HG03558 (cell line): Measurements from ENCODE around the gene BTNL3.
"Not testable (repeated sequence)": the region's sequence is repeated elsewhere in the genome, so short reads cannot be mapped to it uniquely, and the experiment has no call there.

Source experiments
- ATAC-seq: cut with Tn5 transposase; IDR thresholded peaks from one replicate; pipeline ENCODE4 v1.9.1; 2021; ENCODE audit warnings: moderate number of reproducible peaks; ENCODE audit not compliant: unreplicated experiment; ENCODE audit errors: extremely low read depth

Gene BTNL3

GRCh38 chr5:181044662-181045305 lies 56.1 kb downstream of the BTNL3 start:
- ATAC-seq = no peak

DNA sequence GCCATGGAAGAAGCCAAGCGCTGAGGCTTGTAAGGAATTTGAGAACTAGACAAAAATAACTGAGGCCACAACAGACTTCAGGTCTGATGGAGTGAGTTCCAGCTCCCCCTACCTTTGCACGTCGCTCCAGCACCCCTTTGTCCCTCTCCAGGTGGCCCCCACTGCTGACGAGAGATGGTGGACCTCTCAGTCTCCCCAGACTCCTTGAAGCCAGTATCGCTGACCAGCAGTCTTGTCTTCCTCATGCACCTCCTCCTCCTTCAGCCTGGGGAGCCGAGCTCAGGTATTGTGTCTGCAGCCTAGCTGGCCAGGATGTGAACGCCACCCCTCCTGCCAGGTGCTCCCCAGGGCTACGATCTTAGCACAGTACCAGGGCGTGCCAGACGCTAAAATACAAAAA lies 56.7 kb downstream of the BTNL3 start:
- no peak for ATAC-seq

- ATAC-seq = not testable (repeated sequence)
Observed at GRCh38 chr5:181045857-181046256, 57.2 kb downstream of the BTNL3 start.

- ATAC-seq = no peak
Observed at GRCh38 chr5:181047288-181047687, 58.6 kb downstream of the BTNL3 start.

DNA sequence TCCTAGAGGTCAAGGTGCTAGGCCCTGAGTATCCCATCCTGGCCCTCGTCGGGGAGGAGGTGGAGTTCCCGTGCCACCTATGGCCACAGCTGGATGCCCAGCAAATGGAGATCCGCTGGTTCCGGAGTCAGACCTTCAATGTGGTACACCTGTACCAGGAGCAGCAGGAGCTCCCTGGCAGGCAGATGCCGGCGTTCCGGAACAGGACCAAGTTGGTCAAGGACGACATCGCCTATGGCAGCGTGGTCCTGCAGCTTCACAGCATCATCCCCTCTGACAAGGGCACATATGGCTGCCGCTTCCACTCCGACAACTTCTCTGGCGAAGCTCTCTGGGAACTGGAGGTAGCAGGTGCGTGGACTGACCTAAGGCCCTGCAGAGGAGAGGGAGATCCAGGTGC lies 59.3 kb downstream of the BTNL3 start:
- ATAC-seq = no peak

GRCh38 chr5:181050016-181050415 lies 61.4 kb downstream of the BTNL3 start:
- no peak for ATAC-seq

GRCh38 chr5:181051841-181052671 lies 63.4 kb downstream of the BTNL3 start:
- ATAC-seq = no peak

GRCh38 chr5:181052672-181053487 lies 64.2 kb downstream of the BTNL3 start:
- ATAC-seq = no peak

GRCh38 chr5:181053488-181054121 lies 65.0 kb downstream of the BTNL3 start:
- ATAC-seq = no peak

DNA sequence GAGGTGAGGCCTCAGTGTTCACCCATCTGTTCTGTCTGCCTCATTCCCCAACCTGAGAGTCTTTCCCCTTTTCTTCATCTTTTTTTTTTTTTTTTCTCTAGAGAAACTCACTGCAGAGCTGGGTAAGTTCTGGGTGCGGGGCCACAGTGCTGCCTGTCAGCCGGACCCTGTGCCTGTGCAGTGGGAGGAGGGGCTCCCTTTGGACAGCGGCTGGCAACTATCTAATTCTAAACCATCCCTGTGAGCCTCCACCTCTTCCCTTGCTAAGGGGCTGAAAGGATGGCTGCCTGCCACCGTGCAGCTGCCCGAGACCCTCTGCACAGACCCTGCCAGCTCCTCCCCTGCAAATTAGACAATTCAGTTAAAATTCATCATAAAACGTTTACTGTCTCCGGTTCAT lies 65.5 kb downstream of the BTNL3 start:
- ATAC-seq = no peak

GRCh38 chr5:181054871-181055459 lies 66.3 kb downstream of the BTNL3 start:
- no peak for ATAC-seq
